GM21786 (cell line): ENCODE results near the gene LBHD1.
"Not testable (repeated sequence)": the region's sequence is repeated elsewhere in the genome, so short reads cannot be mapped to it uniquely, and the experiment has no call there.

Experiments
- ATAC-seq: cut with Tn5 transposase; IDR thresholded peaks from one replicate; pipeline ENCODE4 v1.9.1; 2021; ENCODE audit not compliant: unreplicated experiment

The LBHD1 gene

GRCh38 chr11:62694455-62695167 lies 22.5 kb upstream of the LBHD1 start:
- ATAC-seq: no peak

GRCh38 chr11:62693624-62694023 lies 21.6 kb upstream of the LBHD1 start:
- not testable (repeated sequence) for ATAC-seq

- no peak for ATAC-seq
Observed at GRCh38 chr11:62689421-62690183, 17.5 kb upstream of the LBHD1 start, which contains the start of gene LRRN4CL. Gene LRRN4CL, minus strand, starts transcription at chr11:62689530. Its CDS starts 1,022 bp downstream, at chr11:62688508.

- no peak for ATAC-seq
Observed at GRCh38 chr11:62688491-62688890, 16.4 kb upstream of the LBHD1 start.

GRCh38 chr11:62687508-62688396 lies 15.7 kb upstream of the LBHD1 start:
- no peak for ATAC-seq

GRCh38 chr11:62682518-62682917 lies 10.5 kb upstream of the LBHD1 start:
- ATAC-seq: no peak

- peak; percentile 58 for ATAC-seq
Observed at GRCh38 chr11:62680825-62681240, 8.8 kb upstream of the LBHD1 start.

- no peak for ATAC-seq
Observed at GRCh38 chr11:62678770-62679696, 7.0 kb upstream of the LBHD1 start, which contains the start of gene UBXN1. Gene UBXN1, minus strand, starts transcription at chr11:62679073. Its CDS starts 150 bp downstream, at chr11:62678923.

GRCh38 chr11:62678433-62678769 lies 6.3 kb upstream of the LBHD1 start:
- ATAC-seq: no peak

- ATAC-seq: no peak
Observed at GRCh38 chr11:62677714-62678113, 5.6 kb upstream of the LBHD1 start.

GRCh38 chr11:62677156-62677555 lies 5.1 kb upstream of the LBHD1 start:
- no peak for ATAC-seq

GRCh38 chr11:62676698-62677097 lies 4.6 kb upstream of the LBHD1 start:
- ATAC-seq: no peak

- not testable (repeated sequence) for ATAC-seq
Observed at GRCh38 chr11:62675415-62675814, 3.3 kb upstream of the LBHD1 start.

- no peak for ATAC-seq
Observed at GRCh38 chr11:62673196-62673525, 1.1 kb upstream of the LBHD1 start.

- no peak for ATAC-seq
Observed at GRCh38 chr11:62671236-62671607, 845 bp downstream of the LBHD1 start.

- ATAC-seq: no peak
Observed at GRCh38 chr11:62669420-62670161, 2.5 kb downstream of the LBHD1 start.

- no peak for ATAC-seq
Observed at GRCh38 chr11:62667460-62667859, 4.6 kb downstream of the LBHD1 start.

GRCh38 chr11:62666259-62666926 lies 5.7 kb downstream of the LBHD1 start:
- no peak for ATAC-seq

- peak; percentile 16 for ATAC-seq
Observed at GRCh38 chr11:62665599-62666258, 6.3 kb downstream of the LBHD1 start.
